PC-3 (cell line): Measurements from ENCODE around the gene ULK4. TPM values are rescaled to one million over a fixed set of nuclear protein-coding genes. Genes with fewer than 3 reads are reported as not detected.

Experiments used
- ATAC-seq: fragments of 200-7000 bp; cut with Tn5 transposase; 2 replicates; pipeline ENCODE4 v1.9.1; 2020; ENCODE audit warnings: mild to moderate bottlenecking, moderate library complexity
- BruUV-seq: library from RNA; stranded (reverse); fragments of 400-500 nt; replicated peaks from 2 replicates; lab custom pipeline; 2021; lab: Mats Ljungman, UMichigan
- CTCF ChIA-PET: fragments of 300-600 bp; sonication (Branson Sonifier 250); formaldehyde crosslinking; loops from one replicate; lab custom pipeline; 2022; ENCODE audit warnings: antibody characterized with exemption; lab: Charles Lee
- POLR2A ChIA-PET: fragments of 300-600 bp; sonication (Branson Sonifier 250); formaldehyde crosslinking; loops from one replicate; lab custom pipeline; 2022; ENCODE audit warnings: antibody characterized with exemption; ENCODE audit not compliant: unreplicated experiment; lab: Charles Lee
- DNase-seq: peaks from one replicate; pipeline ENCODE4 v3.0.0-alpha.2; 2015
- H2AFZ ChIP-seq: fragments of 300-600 bp; sonication (generic); 2 replicates; pipeline ENCODE4 v1.6.0; 2016; ENCODE audit warnings: antibody characterized with exemption, low read length
- H3F3A ChIP-seq: fragments of 300-600 bp; sonication (generic); one replicate; pipeline ENCODE4 v1.6.0; 2017; ENCODE audit warnings: antibody characterized with exemption, low read length, control low read depth, mild to moderate bottlenecking; ENCODE audit not compliant: unreplicated experiment
- H3K27ac ChIP-seq: fragments of 300-600 bp; sonication (generic); 2 replicates; pipeline ENCODE4 v1.5.1; 2016; ENCODE audit warnings: mild to moderate bottlenecking, low read length
- H3K27me3 ChIP-seq: fragments of 300-600 bp; sonication (generic); 2 replicates; pipeline ENCODE4 v1.6.1; 2016; ENCODE audit warnings: low read length, mixed read lengths
- H3K36me3 ChIP-seq: fragments of 300-600 bp; sonication (generic); 2 replicates; pipeline ENCODE4 v1.6.1; 2016; ENCODE audit warnings: low read depth, mixed run types, low read length, mixed read lengths
- H3K4me1 ChIP-seq: fragments of 300-600 bp; sonication (generic); 2 replicates; pipeline ENCODE4 v1.5.1; 2016; ENCODE audit warnings: low read length; ENCODE audit not compliant: insufficient read depth
- H3K4me2 ChIP-seq: fragments of 300-600 bp; sonication (generic); 2 replicates; pipeline ENCODE4 v1.6.0; 2016; ENCODE audit warnings: low read length
- H3K4me3 ChIP-seq: fragments of 300-600 bp; sonication (generic); 2 replicates; pipeline ENCODE4 v1.5.1; 2016; ENCODE audit warnings: mild to moderate bottlenecking, low read length, mixed read lengths
- H3K79me2 ChIP-seq: fragments of 300-600 bp; sonication (generic); 2 replicates; pipeline ENCODE4 v1.6.1; 2017; ENCODE audit warnings: low read length, mixed read lengths
- H3K9ac ChIP-seq: fragments of 300-600 bp; sonication (generic); 2 replicates; pipeline ENCODE4 v1.6.0; 2016; ENCODE audit warnings: mild to moderate bottlenecking, low read length
- H3K9me2 ChIP-seq: fragments of 300-600 bp; sonication (generic); replicated peaks from 2 replicates; pipeline ENCODE4 v1.6.1; 2016; ENCODE audit warnings: mixed run types, low read length, mixed read lengths
- H3K9me3 ChIP-seq: fragments of 300-600 bp; sonication (generic); 2 replicates; pipeline ENCODE4 v1.6.1; 2016; ENCODE audit warnings: low read length, mixed read lengths
- H4K20me1 ChIP-seq: fragments of 300-600 bp; sonication (generic); 2 replicates; pipeline ENCODE4 v1.6.1; 2016; ENCODE audit warnings: low read length, mixed read lengths
- EZH2 ChIP-seq: fragments of 300-600 bp; sonication (generic); IDR thresholded peaks from one replicate; pipeline ENCODE4 v1.6.1; 2017; ENCODE audit warnings: antibody characterized with exemption, mild to moderate bottlenecking, low read length; ENCODE audit not compliant: unreplicated experiment
- EZH2phosphoT487 ChIP-seq: fragments of 300-600 bp; sonication (generic); IDR thresholded peaks from 2 replicates; pipeline ENCODE4 v1.6.1; 2018; ENCODE audit warnings: mild to moderate bottlenecking, antibody characterized with exemption, low read length, borderline replicate concordance
- intact Hi-C: fragments of 100-400 bp; cut with micrococcal nuclease; formaldehyde crosslinking; loops from 2 replicates; pipeline ENCODE4 v1.9.0; 2023
- total RNA-seq: library from RNA; depleted of rRNA; stranded (reverse); fragments of >200 nt; gene quantifications from 2 replicates; pipeline ENCODE4 v1.2.3, GENCODE V29; 2014
- TF ChIP-seq, protein P1 (sequence below): fragments of 300-600 bp; sonication (generic); conservative IDR thresholded peaks from 2 replicates; pipeline ENCODE4 v1.5.1; 2017; ENCODE audit warnings: antibody characterized with exemption, low read depth, mild to moderate bottlenecking, low read length

The ULK4 gene
- total RNA-seq, 1 experiment from 2014 or later = 4.8 TPM

GRCh38 chr3:41579861-41580260 lies 382.0 kb downstream of the ULK4 start:
- Histone ChIP-seq H3K9me2 (no peaks in the 10 kb centered on the region), H2AFZ (no peak overlapping the region), H3K4me1 (no peaks in the 10 kb centered on the region), H3K79me2 (no peaks in the 10 kb centered on the region), H3F3A (no peaks in the 10 kb centered on the region), H3K4me3 (no peak overlapping the region), H4K20me1 (no peaks in the 10 kb centered on the region), H3K36me3 (no peaks in the 10 kb centered on the region), H3K27ac (no peak overlapping the region), H3K9me3 (no peaks in the 10 kb centered on the region), H3K27me3 (no peaks in the 10 kb centered on the region), H3K4me2 (no peak overlapping the region), H3K9ac (no peak overlapping the region)
- TF ChIP-seq EZH2 (no peak), EZH2phosphoT487 (no peak)
- TF ChIP-seq, protein P1, sequence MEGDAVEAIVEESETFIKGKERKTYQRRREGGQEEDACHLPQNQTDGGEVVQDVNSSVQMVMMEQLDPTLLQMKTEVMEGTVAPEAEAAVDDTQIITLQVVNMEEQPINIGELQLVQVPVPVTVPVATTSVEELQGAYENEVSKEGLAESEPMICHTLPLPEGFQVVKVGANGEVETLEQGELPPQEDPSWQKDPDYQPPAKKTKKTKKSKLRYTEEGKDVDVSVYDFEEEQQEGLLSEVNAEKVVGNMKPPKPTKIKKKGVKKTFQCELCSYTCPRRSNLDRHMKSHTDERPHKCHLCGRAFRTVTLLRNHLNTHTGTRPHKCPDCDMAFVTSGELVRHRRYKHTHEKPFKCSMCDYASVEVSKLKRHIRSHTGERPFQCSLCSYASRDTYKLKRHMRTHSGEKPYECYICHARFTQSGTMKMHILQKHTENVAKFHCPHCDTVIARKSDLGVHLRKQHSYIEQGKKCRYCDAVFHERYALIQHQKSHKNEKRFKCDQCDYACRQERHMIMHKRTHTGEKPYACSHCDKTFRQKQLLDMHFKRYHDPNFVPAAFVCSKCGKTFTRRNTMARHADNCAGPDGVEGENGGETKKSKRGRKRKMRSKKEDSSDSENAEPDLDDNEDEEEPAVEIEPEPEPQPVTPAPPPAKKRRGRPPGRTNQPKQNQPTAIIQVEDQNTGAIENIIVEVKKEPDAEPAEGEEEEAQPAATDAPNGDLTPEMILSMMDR = no peak
- intact Hi-C loops = no loop called here
- BruUV-seq = no TSS peak
- ATAC-seq (no peak), DNase-seq (no peak)
- ChIA-PET CTCF (interaction anchor here (0.6 kb wide), 1 partner anchor 136 kb away, joined by 4 read pairs; no protein-coding TSS in a partner anchor), POLR2A (no interaction called here)

DNA sequence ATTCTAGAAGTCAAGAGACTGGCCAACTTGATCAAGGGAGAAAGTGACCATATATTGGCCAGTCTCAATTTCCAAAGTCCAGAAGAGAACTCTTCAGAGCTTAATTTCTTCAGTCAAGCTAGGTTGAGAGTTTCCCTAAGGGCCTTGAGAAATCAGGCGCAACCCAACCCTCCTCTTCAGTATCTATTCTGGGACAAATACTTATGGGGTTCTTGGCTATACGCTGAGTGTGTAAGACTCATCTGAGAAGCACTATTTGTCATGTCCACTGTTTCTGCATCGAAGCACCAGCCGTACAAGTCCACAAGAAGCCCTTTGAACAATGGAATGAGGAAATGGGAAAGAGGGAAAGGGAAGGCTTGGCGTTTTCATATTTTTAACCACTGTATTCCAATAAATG lies 383.1 kb downstream of the ULK4 start:
- POLR2A ChIA-PET = no interaction called here
- H3F3A ChIP-seq = no peaks in the 10 kb centered on the region
- H3K27me3 ChIP-seq = no peaks in the 10 kb centered on the region
- no peak overlapping the region for H3K4me2 ChIP-seq
- BruUV-seq = no TSS peak
- H3K9me3 ChIP-seq = no peaks in the 10 kb centered on the region
- H3K79me2 ChIP-seq = no peaks in the 10 kb centered on the region
- CTCF ChIA-PET = no interaction called here
- H3K4me1 ChIP-seq = no peaks in the 10 kb centered on the region
- DNase-seq = no peak
- ATAC-seq = no peak
- TF ChIP-seq, protein P1 = no peak
- TF ChIP-seq EZH2phosphoT487 = no peak
- TF ChIP-seq EZH2 = no peak
- no peak overlapping the region for H2AFZ ChIP-seq
- intact Hi-C loops = no loop called here
- no peaks in the 10 kb centered on the region for H3K9me2 ChIP-seq
- H4K20me1 ChIP-seq = no peaks in the 10 kb centered on the region
- no peak overlapping the region for H3K27ac ChIP-seq
- H3K9ac ChIP-seq = no peak overlapping the region
- H3K4me3 ChIP-seq = no peak overlapping the region
- no peaks in the 10 kb centered on the region for H3K36me3 ChIP-seq

DNA sequence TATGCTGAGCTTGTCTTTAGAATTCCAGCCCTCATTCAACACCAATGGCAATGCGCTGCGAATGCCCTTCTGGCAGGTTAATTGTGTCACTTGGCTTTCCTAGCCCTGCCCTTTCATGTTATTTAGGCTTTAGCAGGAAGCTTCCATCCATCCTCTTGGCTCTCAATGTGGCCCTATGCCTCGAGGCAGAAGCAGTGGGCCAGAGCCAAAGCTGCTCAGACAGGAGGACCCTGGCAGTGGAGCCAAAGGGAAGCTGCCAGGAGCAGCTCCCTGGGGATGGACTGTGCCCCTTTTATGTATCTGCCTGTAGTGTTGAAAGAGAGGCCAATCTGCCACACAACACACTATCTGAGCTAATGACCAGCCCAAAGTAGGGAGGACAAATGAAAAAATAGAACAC lies 386.2 kb downstream of the ULK4 start:
- no peak for ATAC-seq
- no peak overlapping the region for H3K4me2 ChIP-seq
- H2AFZ ChIP-seq = no peak overlapping the region
- no peak overlapping the region for H3K4me3 ChIP-seq
- BruUV-seq = no TSS peak
- no peaks in the 10 kb centered on the region for H3K9me2 ChIP-seq
- CTCF ChIA-PET = no interaction called here
- H4K20me1 ChIP-seq = no peaks in the 10 kb centered on the region
- DNase-seq = no peak
- H3K27me3 ChIP-seq = no peaks in the 10 kb centered on the region
- no peak overlapping the region for H3K27ac ChIP-seq
- H3K36me3 ChIP-seq = no peaks in the 10 kb centered on the region
- POLR2A ChIA-PET = no interaction called here
- TF ChIP-seq, protein P1 = no peak
- TF ChIP-seq EZH2 = no peak
- TF ChIP-seq EZH2phosphoT487 = no peak
- H3K79me2 ChIP-seq = no peaks in the 10 kb centered on the region
- intact Hi-C loops = no loop called here
- no peaks in the 10 kb centered on the region for H3K4me1 ChIP-seq
- no peaks in the 10 kb centered on the region for H3F3A ChIP-seq
- no peak overlapping the region for H3K9ac ChIP-seq
- H3K9me3 ChIP-seq = no peaks in the 10 kb centered on the region
